Activated CD8-positive, alpha-beta T cell treated with anti-CD3 and anti-CD28 coated beads for 36 hours (primary cell): ENCODE results near the gene LCP1. TPM values are rescaled to one million over a fixed set of nuclear protein-coding genes. Genes with fewer than 3 reads are reported as not detected.
A peak's percentile ranks its signal among the peaks of the same experiment; 100 is the strongest.

Experiments used
- ATAC-seq: fragments of 200-7000 bp; cut with Tn5 transposase; one replicate; pipeline ENCODE4 v1.10.0; 2021; ENCODE audit warnings: mild to moderate bottlenecking, moderate library complexity
- CTCF ChIA-PET: fragments of 350-600 bp; sonication (Branson Sonifier 250); formaldehyde crosslinking; loops from one replicate; lab custom pipeline; 2021; ENCODE audit warnings: antibody characterized with exemption; lab: Charles Lee
- POLR2A ChIA-PET: fragments of 350-600 bp; sonication (Branson Sonifier 250); formaldehyde crosslinking; loops from one replicate; lab custom pipeline; 2021; ENCODE audit warnings: antibody characterized with exemption; lab: Charles Lee
- DNase-seq: peaks from one replicate; pipeline ENCODE4 v3.0.0-alpha.2; 2020
- H3K27ac Mint-ChIP-seq: one replicate; pipeline ENCODE4 v1.8.0; 2021; ENCODE audit warnings: mild to moderate bottlenecking, mixed read lengths
- H3K27me3 Mint-ChIP-seq: one replicate; pipeline ENCODE4 v1.8.0; 2021; ENCODE audit warnings: mixed read lengths
- H3K36me3 Mint-ChIP-seq: one replicate; pipeline ENCODE4 v1.8.0; 2021; ENCODE audit warnings: low read depth, mixed read lengths
- H3K4me1 Mint-ChIP-seq: one replicate; pipeline ENCODE4 v1.8.0; 2021; ENCODE audit warnings: low read depth, mixed read lengths
- H3K4me3 Mint-ChIP-seq: one replicate; pipeline ENCODE4 v1.8.0; 2021; ENCODE audit warnings: mild to moderate bottlenecking, moderate library complexity, mixed read lengths
- H3K9me3 Mint-ChIP-seq: one replicate; pipeline ENCODE4 v1.8.0; 2021; ENCODE audit warnings: mixed read lengths
- intact Hi-C: fragments of 100-400 bp; cut with micrococcal nuclease; formaldehyde crosslinking; loops from one replicate; pipeline ENCODE4 v1.10.0; 2022
- total RNA-seq, 2 experiments: library from RNA; stranded (reverse); gene quantifications; one replicate each; pipeline ENCODE4 v1.2.3, GENCODE V29; 2021
- TF ChIP-seq, protein P1 (sequence below): fragments of 200-600 bp; IDR thresholded peaks from one replicate; pipeline ENCODE4 v1.8.0; 2022; ENCODE audit warnings: antibody characterized with exemption, mild to moderate bottlenecking

LCP1 gene
- total RNA-seq, 2 experiments from 2014 or later = 1,014 to 1,019 TPM

DNA sequence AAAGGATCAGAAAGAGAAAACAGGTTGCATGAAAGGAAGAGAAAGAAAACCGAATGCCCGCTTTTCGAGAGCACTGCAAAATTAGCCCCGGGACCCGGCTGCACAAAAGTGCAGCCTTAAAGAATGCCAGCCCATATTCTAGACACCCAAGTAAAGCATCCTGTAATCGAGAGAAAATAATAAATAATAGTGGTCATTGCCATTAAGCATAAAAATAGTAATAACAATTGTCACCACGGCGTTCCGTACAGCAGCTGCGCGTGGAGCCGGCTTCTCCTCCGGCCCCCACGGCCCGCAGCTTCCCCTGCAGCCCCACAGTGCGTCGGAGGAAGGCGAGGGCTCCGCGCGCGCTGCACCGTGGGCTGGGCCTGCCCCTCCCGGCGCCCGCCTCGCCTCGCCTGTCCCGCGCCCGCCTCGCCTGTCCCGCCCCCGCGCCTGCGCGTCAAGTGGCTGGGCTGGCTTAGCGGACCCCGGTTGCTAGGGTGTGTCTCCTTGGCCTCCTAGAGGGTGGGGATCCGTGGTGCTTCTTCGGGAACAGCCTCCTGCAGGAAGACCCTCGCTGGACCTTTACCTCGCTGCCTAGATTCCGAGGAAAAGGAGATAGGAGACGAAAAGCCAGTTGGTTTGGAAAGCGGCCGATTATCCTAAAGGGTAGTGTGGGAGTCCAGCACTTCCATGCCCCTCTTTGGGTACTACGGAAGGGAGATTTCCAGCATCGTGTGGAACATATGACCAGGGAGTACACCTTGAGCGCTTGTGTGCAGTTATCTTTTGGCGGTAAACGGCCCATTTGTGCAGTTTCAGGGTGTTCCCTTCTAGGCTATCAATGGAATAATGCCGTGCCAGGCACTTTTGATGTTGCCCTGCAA is 29.7 kb upstream of the LCP1 start, which contains the start of gene LRRC63:
Gene LRRC63 (plus strand): TSS at position 446 of the 869 bp plus-strand sequence. CDS start 1,107 bp downstream, outside the sequence.
- Mint-ChIP-seq H3K27ac (peak within 1 kb of the TSS; percentile 91), H3K36me3 (no peaks in the 10 kb centered on the region), H3K9me3 (no peaks in the 10 kb centered on the region), H3K27me3 (no peaks in the 10 kb centered on the region), H3K4me1 (peaks cover 24% of the 10 kb centered on the region), H3K4me3 (peak within 1 kb of the TSS; percentile 79)
- CTCF ChIA-PET = interaction anchor here (0.7 to 2.7 kb wide), 7 partner anchors 12 to 339 kb away, joined by 3 to 9 read pairs (median 4); no protein-coding TSS in a partner anchor
- peak; percentile 89 for DNase-seq
- TF ChIP-seq, protein P1, sequence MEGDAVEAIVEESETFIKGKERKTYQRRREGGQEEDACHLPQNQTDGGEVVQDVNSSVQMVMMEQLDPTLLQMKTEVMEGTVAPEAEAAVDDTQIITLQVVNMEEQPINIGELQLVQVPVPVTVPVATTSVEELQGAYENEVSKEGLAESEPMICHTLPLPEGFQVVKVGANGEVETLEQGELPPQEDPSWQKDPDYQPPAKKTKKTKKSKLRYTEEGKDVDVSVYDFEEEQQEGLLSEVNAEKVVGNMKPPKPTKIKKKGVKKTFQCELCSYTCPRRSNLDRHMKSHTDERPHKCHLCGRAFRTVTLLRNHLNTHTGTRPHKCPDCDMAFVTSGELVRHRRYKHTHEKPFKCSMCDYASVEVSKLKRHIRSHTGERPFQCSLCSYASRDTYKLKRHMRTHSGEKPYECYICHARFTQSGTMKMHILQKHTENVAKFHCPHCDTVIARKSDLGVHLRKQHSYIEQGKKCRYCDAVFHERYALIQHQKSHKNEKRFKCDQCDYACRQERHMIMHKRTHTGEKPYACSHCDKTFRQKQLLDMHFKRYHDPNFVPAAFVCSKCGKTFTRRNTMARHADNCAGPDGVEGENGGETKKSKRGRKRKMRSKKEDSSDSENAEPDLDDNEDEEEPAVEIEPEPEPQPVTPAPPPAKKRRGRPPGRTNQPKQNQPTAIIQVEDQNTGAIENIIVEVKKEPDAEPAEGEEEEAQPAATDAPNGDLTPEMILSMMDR = no peak
- intact Hi-C loops = loop anchor here (5.0 kb wide), 1 partner anchor 34 kb away; no protein-coding TSS in a partner anchor
- POLR2A ChIA-PET = interaction anchor here (1.1 to 1.6 kb wide), 4 partner anchors 9 to 50 kb away, joined by 3 to 5 read pairs (median 4); no protein-coding TSS in a partner anchor
- ATAC-seq = peak; percentile 98

DNA sequence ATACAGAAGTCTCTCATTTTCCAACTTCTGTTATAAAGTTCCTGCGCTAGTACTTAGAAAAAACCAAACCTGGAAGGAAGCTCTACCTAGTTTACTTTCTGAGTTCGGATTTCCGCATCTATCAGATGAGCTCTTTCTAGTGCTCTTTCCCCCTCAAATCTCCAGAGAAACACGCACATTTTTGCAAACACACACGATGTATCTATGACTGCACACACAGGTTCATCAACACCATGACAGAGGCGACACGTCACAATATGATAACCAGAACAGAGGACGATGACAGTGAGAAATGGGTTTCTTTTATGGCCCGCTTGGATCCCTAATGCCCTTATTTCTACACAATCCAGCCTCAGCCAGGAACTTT is 29.1 kb upstream of the LCP1 start:
- CTCF ChIA-PET = interaction anchor here (0.7 to 2.7 kb wide), 7 partner anchors 11 to 340 kb away, joined by 3 to 9 read pairs (median 4); no protein-coding TSS in a partner anchor
- intact Hi-C loops = loop anchor here (5.0 kb wide), 1 partner anchor 34 kb away; no protein-coding TSS in a partner anchor
- Mint-ChIP-seq H3K36me3 (no peaks in the 10 kb centered on the region), H3K4me3 (peak overlapping the region; percentile 79), H3K9me3 (no peaks in the 10 kb centered on the region), H3K4me1 (peaks cover 28% of the 10 kb centered on the region), H3K27ac (peak overlapping the region; percentile 91), H3K27me3 (no peaks in the 10 kb centered on the region)
- peak; percentile 64 for ATAC-seq
- TF ChIP-seq, protein P1 = no peak
- POLR2A ChIA-PET = interaction anchor here (0.6 to 1.6 kb wide), 10 partner anchors 9 to 85 kb away, joined by 3 to 6 read pairs (median 4); partner anchors contain the start of gene LCP1
- DNase-seq = peak; percentile 70

DNA sequence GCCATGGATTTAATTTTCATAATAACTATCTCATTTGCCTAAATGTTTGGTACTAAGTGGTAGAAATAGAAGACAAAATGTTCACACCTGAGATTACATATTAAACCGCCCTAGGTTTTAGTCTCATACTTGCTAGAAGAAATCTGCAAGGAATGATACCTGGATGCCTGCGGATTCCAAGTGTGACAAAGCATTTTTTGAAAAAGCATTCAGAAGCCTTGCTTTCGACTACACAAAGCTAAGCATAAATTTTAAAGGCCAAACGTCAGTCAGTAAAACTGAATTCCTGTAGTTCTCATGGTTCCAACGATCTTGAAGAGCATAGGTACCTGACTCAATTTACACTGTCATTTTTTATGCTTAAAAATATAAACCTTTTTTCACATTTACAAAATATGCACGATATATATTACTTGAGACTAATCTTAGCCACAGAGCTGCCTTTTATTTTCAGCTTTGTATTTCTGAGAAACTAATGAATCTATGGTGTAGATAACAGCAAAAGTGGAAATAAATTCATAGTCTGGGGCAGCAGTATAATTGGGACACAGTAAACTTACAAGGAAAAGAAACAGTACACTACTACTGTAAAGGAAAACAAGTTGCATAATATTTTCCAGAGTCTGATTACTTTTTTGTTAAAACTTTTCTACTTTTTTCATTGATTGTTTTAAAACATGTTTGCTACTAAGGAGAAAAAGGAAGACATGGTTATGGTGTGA is 28.5 kb upstream of the LCP1 start:
- DNase-seq = no peak
- Mint-ChIP-seq H3K36me3 (no peaks in the 10 kb centered on the region), H3K9me3 (no peaks in the 10 kb centered on the region), H3K27me3 (no peaks in the 10 kb centered on the region), H3K27ac (peak overlapping the region; percentile 91), H3K4me1 (peaks cover 33% of the 10 kb centered on the region), H3K4me3 (peak overlapping the region; percentile 79)
- intact Hi-C loops = loop anchor here (5.0 kb wide), 1 partner anchor 33 kb away; no protein-coding TSS in a partner anchor
- POLR2A ChIA-PET = interaction anchor here (0.6 to 1.6 kb wide), 10 partner anchors 8 to 84 kb away, joined by 3 to 6 read pairs (median 4); partner anchors contain the start of gene LCP1
- TF ChIP-seq, protein P1 = no peak
- ATAC-seq = no peak
- CTCF ChIA-PET = interaction anchor here (0.9 to 2.7 kb wide), 6 partner anchors 11 to 111 kb away, joined by 3 to 9 read pairs (median 4); no protein-coding TSS in a partner anchor

DNA sequence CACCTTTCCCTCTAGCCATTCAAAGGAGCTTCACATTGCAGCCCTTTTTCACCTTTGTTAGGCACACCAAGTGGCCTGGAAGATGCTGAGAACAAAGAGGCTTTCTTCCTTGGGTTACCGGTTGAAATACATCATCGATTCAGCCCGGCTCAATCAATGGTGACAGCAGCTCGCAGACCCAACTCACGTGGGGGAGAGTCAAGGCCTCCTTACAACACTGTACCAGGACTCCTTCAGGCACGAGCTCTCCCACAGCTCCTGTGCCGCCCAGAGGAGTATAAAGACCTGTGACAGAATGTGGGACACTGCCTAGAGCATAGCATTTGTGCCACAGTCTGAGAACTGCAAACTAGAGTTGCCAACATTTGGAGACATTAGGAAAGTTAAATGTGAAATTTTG is 25.9 kb upstream of the LCP1 start:
- POLR2A ChIA-PET = interaction anchor here (1.3 kb wide), 1 partner anchor 29 kb away, joined by 3 read pairs; no protein-coding TSS in a partner anchor

More for the DNA sequence above, 25.9 kb upstream of the LCP1 start:
- H3K27me3 Mint-ChIP-seq = no peaks in the 10 kb centered on the region
- H3K9me3 Mint-ChIP-seq = no peaks in the 10 kb centered on the region
- TF ChIP-seq, protein P1 = no peak
- no peaks in the 10 kb centered on the region for H3K36me3 Mint-ChIP-seq
- ATAC-seq = no peak
- peaks cover 34% of the 10 kb centered on the region for H3K4me1 Mint-ChIP-seq
- DNase-seq = no peak
- intact Hi-C loops = no loop called here
- H3K27ac Mint-ChIP-seq = no peak overlapping the region
- CTCF ChIA-PET = interaction anchor here (1.2 kb wide), 1 partner anchor 14 kb away, joined by 3 read pairs; no protein-coding TSS in a partner anchor
- no peak overlapping the region for H3K4me3 Mint-ChIP-seq
